HepG2 (cell line): ENCODE results near the gene TXNDC11. TPM values are rescaled to one million over a fixed set of nuclear protein-coding genes. Genes with fewer than 3 reads are reported as not detected.

Source experiments
- BCL6 ChIP-seq: IDR thresholded peaks from 2 replicates; pipeline ENCODE4 v1.6.1; 2016; ENCODE audit warnings: missing genetic modification reagents, missing compliant biosample characterization
- BORCS8-MEF2B ChIP-seq: sonication (generic); formaldehyde crosslinking; IDR thresholded peaks from 2 replicates; pipeline ENCODE4 v1.8.0; 2022; ENCODE audit warnings: mild to moderate bottlenecking, missing genetic modification reagents
- EEA1 ChIP-seq: sonication (generic); formaldehyde crosslinking; IDR thresholded peaks from 2 replicates; pipeline ENCODE4 v1.5.1; 2020; ENCODE audit warnings: mild to moderate bottlenecking, missing genetic modification reagents, borderline replicate concordance
- FOXC1 ChIP-seq: sonication (generic); formaldehyde crosslinking; IDR thresholded peaks from 2 replicates; pipeline ENCODE4 v1.8.0; 2022; ENCODE audit warnings: mild to moderate bottlenecking, missing genetic modification reagents, borderline replicate concordance
- MIER2 ChIP-seq: IDR thresholded peaks from 2 replicates; pipeline ENCODE4 v1.6.1; 2016; ENCODE audit warnings: missing biosample characterization, missing genetic modification reagents
- MXI1 ChIP-seq: IDR thresholded peaks from 3 replicates; pipeline ENCODE4 v1.6.1; 2012; ENCODE audit warnings: low read depth, low read length, inconsistent platforms, borderline replicate concordance
- MYC ChIP-seq: sonication (generic); formaldehyde crosslinking; IDR thresholded peaks from 2 replicates; pipeline ENCODE4 v1.9.0; 2021; ENCODE audit warnings: missing genetic modification reagents, borderline replicate concordance
- PCBP1 ChIP-seq: fragments of 200-400 bp; formaldehyde crosslinking; IDR thresholded peaks from 2 replicates; pipeline ENCODE4 v1.6.1; 2017; ENCODE audit warnings: mild to moderate bottlenecking, low read depth, low read length, borderline replicate concordance
- SCMH1 ChIP-seq: sonication (generic); formaldehyde crosslinking; IDR thresholded peaks from 2 replicates; pipeline ENCODE4 v1.9.0; 2021; ENCODE audit warnings: missing genetic modification reagents, mild to moderate bottlenecking, borderline replicate concordance
- TCF7L2 ChIP-seq: IDR thresholded peaks from 2 replicates; pipeline ENCODE4 v1.6.1; 2011; ENCODE audit warnings: mild to moderate bottlenecking, low read depth, low read length, moderate library complexity
- ZFP36L2 ChIP-seq: sonication (generic); formaldehyde crosslinking; IDR thresholded peaks from 2 replicates; pipeline ENCODE4 v1.4.0; 2020; ENCODE audit warnings: missing genetic modification reagents
- ZNF101 ChIP-seq: sonication (generic); formaldehyde crosslinking; IDR thresholded peaks from 2 replicates; pipeline ENCODE4 v1.4.0; 2020; ENCODE audit warnings: mild to moderate bottlenecking, low read depth, missing genetic modification reagents, borderline replicate concordance
- ZNF256 ChIP-seq: sonication (generic); formaldehyde crosslinking; conservative IDR thresholded peaks from 2 replicates; pipeline ENCODE4 v1.4.0; 2020; ENCODE audit warnings: missing genetic modification reagents
- ZNF33B ChIP-seq: sonication (generic); formaldehyde crosslinking; IDR thresholded peaks from 2 replicates; pipeline ENCODE4 v1.5.1; 2020; ENCODE audit warnings: mild to moderate bottlenecking, missing genetic modification reagents
- ZNF383 ChIP-seq: sonication (generic); formaldehyde crosslinking; IDR thresholded peaks from 2 replicates; pipeline ENCODE4 v1.4.0; 2020; ENCODE audit warnings: missing genetic modification reagents, mild to moderate bottlenecking, borderline replicate concordance
- ZNF660 ChIP-seq: sonication (generic); formaldehyde crosslinking; IDR thresholded peaks from 2 replicates; pipeline ENCODE4 v1.5.1; 2020; ENCODE audit warnings: mild to moderate bottlenecking, low read depth, missing genetic modification reagents, borderline replicate concordance
- ZNF672 ChIP-seq: sonication (generic); formaldehyde crosslinking; IDR thresholded peaks from 2 replicates; pipeline ENCODE4 v1.8.1; 2022; ENCODE audit warnings: missing genetic modification reagents
- ZNF724P ChIP-seq: sonication (generic); formaldehyde crosslinking; IDR thresholded peaks from 2 replicates; pipeline ENCODE4 v1.8.0; 2022; ENCODE audit warnings: missing genetic modification reagents, borderline replicate concordance
- ZNF776 ChIP-seq: sonication (generic); formaldehyde crosslinking; IDR thresholded peaks from 2 replicates; pipeline ENCODE4 v1.4.0; 2020; ENCODE audit warnings: mild to moderate bottlenecking, missing genetic modification reagents
- polyA plus RNA-seq, 8 experiments: library from polyadenylated mRNA; depleted of rRNA in 3 of 8; stranded (reverse) in 7 of 8; unstranded in 1 of 8; fragments of >200 nt; fragmentation: Illumina TruSeq in 4 of 8; extraction: Trizol in 4 of 8; gene quantifications; 2 replicates each; pipeline versions ENCODE4 v1.2.1 to v1.2.3, GENCODE V29; 2011 to 2016; ENCODE audit warnings: low read depth in 4 of 8, missing spikeins in 1 of 8, mixed read lengths in 1 of 8; ENCODE audit not compliant: insufficient read depth in 1 of 8
- total RNA-seq, 5 experiments: library from RNA; depleted of rRNA; stranded (reverse); fragments of >200 nt; fragmentation: Illumina TruSeq; extraction: Trizol; gene quantifications; 2 replicates each; pipeline ENCODE4 v1.2.3, GENCODE V29; 2016; ENCODE audit warnings: low read depth in 1 of 5
- TF ChIP-seq, protein P1 (sequence below): sonication (generic); formaldehyde crosslinking; IDR thresholded peaks from 2 replicates; pipeline ENCODE4 v1.4.0; 2020; ENCODE audit warnings: mild to moderate bottlenecking, low read depth, missing genetic modification reagents
- TF ChIP-seq, protein P2 (sequence below): sonication (generic); formaldehyde crosslinking; IDR thresholded peaks from 2 replicates; pipeline ENCODE4 v1.8.1; 2023; ENCODE audit warnings: mild to moderate bottlenecking, inconsistent platforms, moderate library complexity, missing genetic modification reagents, borderline replicate concordance
- TF ChIP-seq, protein P3 (sequence below): sonication (generic); formaldehyde crosslinking; IDR thresholded peaks from 2 replicates; pipeline ENCODE4 v1.4.0; 2020; ENCODE audit warnings: missing genetic modification reagents

The TXNDC11 gene
- total and polyA plus RNA-seq, 2 of the 13 experiments (the other 11 are each of a cell fraction or from before 2014, with no cell fraction given) = 74.9 to 123 TPM

DNA sequence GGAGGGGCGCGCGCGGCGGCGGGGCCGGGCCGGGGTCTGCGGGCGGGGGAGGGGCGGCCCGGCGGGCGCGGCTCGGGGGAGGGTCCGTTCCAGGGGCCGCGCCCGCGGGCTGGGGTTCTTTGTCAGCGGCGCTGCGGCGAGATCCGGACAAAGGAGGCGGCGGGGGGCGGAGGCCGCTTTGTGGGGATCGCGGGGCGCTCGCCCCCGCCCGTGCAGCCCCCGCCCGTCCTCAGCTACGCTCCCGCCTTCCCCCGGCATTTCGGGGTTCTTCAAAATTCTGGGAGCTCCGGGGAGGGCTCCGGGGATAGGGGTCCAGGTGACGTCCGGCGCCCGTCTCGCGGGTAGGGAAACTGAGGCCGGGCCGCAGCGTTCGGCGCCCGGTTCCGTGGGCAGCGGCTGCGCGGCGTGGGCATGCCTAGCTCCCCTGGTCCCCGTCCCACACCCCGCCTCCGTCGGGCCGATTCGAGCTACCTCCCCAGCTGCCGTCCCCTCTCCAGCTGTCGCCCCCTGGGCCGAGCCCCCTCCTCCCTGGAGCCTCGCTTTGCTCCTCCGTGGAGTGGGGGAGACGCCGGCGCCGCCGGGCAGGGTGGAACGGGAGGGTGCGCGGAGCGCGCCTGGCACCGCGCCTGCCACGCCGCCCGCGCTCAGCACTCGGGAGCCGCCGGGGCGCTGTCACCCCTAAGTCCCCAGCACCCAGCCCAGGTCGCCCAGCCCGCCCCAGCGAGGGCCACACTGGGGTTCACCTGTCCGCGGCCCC lies 73.9 kb downstream of the TXNDC11 start (continued):
- TF ChIP-seq, protein P1, sequence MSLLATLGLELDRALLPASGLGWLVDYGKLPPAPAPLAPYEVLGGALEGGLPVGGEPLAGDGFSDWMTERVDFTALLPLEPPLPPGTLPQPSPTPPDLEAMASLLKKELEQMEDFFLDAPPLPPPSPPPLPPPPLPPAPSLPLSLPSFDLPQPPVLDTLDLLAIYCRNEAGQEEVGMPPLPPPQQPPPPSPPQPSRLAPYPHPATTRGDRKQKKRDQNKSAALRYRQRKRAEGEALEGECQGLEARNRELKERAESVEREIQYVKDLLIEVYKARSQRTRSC = no peak
- TF ChIP-seq, protein P2, sequence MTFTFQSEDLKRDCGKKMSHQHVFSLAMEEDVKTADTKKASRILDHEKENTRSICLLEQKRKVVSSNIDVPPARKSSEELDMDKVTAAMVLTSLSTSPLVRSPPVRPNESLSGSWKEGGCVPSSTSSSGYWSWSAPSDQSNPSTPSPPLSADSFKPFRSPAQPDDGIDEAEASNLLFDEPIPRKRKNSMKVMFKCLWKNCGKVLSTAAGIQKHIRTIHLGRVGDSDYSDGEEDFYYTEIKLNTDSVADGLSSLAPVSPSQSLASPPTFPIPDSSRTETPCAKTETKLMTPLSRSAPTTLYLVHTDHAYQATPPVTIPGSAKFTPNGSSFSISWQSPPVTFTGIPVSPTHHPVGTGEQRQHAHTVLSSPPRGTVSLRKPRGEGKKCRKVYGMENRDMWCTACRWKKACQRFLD (CRISPR knock-in tag) = no peak
- TF ChIP-seq MIER2 (CRISPR knock-in tag) (no peak), PCBP1 (no peak), ZNF672 (CRISPR knock-in tag) (no peak), TCF7L2 (no peak), ZNF256 (CRISPR knock-in tag) (no peak), FOXC1 (no peak), BORCS8-MEF2B (CRISPR knock-in tag) (no peak), EEA1 (CRISPR knock-in tag) (peak; percentile 54; the same call in 1 of the 2 replicates), ZNF724P (CRISPR knock-in tag) (0 out of 2 replicates have a peak, but pooled peaks have one; percentile 28), ZNF660 (CRISPR knock-in tag) (no peak), ZNF33B (CRISPR knock-in tag) (no peak), MXI1 (0 out of 3 replicates have a peak, but pooled peaks have one; percentile 10), ZFP36L2 (CRISPR knock-in tag) (no peak), ZNF776 (0 out of 2 replicates have a peak, but pooled peaks have one; percentile 26), SCMH1 (no peak), ZNF101 (no peak), BCL6 (CRISPR knock-in tag) (no peak), MYC (CRISPR knock-in tag) (0 out of 2 replicates have a peak, but pooled peaks have one; percentile 34), ZNF383 (CRISPR knock-in tag) (no peak)
- TF ChIP-seq, protein P3, sequence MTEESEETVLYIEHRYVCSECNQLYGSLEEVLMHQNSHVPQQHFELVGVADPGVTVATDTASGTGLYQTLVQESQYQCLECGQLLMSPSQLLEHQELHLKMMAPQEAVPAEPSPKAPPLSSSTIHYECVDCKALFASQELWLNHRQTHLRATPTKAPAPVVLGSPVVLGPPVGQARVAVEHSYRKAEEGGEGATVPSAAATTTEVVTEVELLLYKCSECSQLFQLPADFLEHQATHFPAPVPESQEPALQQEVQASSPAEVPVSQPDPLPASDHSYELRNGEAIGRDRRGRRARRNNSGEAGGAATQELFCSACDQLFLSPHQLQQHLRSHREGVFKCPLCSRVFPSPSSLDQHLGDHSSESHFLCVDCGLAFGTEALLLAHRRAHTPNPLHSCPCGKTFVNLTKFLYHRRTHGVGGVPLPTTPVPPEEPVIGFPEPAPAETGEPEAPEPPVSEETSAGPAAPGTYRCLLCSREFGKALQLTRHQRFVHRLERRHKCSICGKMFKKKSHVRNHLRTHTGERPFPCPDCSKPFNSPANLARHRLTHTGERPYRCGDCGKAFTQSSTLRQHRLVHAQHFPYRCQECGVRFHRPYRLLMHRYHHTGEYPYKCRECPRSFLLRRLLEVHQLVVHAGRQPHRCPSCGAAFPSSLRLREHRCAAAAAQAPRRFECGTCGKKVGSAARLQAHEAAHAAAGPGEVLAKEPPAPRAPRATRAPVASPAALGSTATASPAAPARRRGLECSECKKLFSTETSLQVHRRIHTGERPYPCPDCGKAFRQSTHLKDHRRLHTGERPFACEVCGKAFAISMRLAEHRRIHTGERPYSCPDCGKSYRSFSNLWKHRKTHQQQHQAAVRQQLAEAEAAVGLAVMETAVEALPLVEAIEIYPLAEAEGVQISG (CRISPR knock-in tag) = peak; percentile 34; the same call in 1 of the 2 replicates
